B cell (primary cell): Measurements from ENCODE around the gene DGCR6L. TPM values are rescaled to one million over a fixed set of nuclear protein-coding genes. Genes with fewer than 3 reads are reported as not detected.
"Not testable (repeated sequence)": the region's sequence is repeated elsewhere in the genome, so short reads cannot be mapped to it uniquely, and the experiment has no call there.

Experiments used
- ATAC-seq: fragments of 200-7000 bp; cut with Tn5 transposase; one replicate; pipeline ENCODE4 v1.10.0; 2021; ENCODE audit warnings: low read depth, mild to moderate bottlenecking, moderate number of reproducible peaks, moderate library complexity
- CTCF ChIA-PET: fragments of 350-600 bp; sonication (Branson Sonifier 250); formaldehyde crosslinking; loops from one replicate; lab custom pipeline; 2021; ENCODE audit warnings: antibody characterized with exemption, inconsistent platforms; lab: Charles Lee
- POLR2A ChIA-PET: fragments of 350-600 bp; sonication (Branson Sonifier 250); formaldehyde crosslinking; loops from one replicate; lab custom pipeline; 2021; ENCODE audit warnings: antibody characterized with exemption; lab: Charles Lee
- DNase-seq: peaks from one replicate; pipeline ENCODE4 v3.0.0; 2013
- H2AFZ ChIP-seq: 2 replicates; pipeline ENCODE4 v1.6.1; 2012; ENCODE audit warnings: mild to moderate bottlenecking, low read depth, low read length; ENCODE audit not compliant: insufficient read depth, poor library complexity, severe bottlenecking
- H3K27ac ChIP-seq, 2 donors: 1 replicate in 1 of 2; 2 replicates in 1 of 2; pipeline ENCODE4 v1.5.1; 2012 to 2013; ENCODE audit warnings: low read length in 2 of 2, mild to moderate bottlenecking in 2 of 2, moderate library complexity in 1 of 2
- H3K27me3 ChIP-seq, 4 experiments: fragments of 200-600 bp in 1 of 4; sonication (generic) in 1 of 4; replicated peaks in 1 of 4; 1 replicate in 2 of 4; 2 replicates in 2 of 4; pipeline versions ENCODE4 v1.6.1 to v1.7.0; 2013 to 2016; ENCODE audit warnings: low read length in 3 of 4, mild to moderate bottlenecking in 2 of 4, mixed read lengths in 1 of 4, moderate library complexity in 1 of 4; ENCODE audit not compliant: insufficient read depth in 4 of 4, control insufficient read depth in 3 of 4; ENCODE audit errors: control extremely low read depth in 1 of 4
- H3K36me3 ChIP-seq, 2 experiments: replicated peaks in 1 of 2; 1 replicate in 1 of 2; 2 replicates in 1 of 2; pipeline versions ENCODE4 v1.6.1 to v1.7.1; 2013; ENCODE audit warnings: low read length in 1 of 2; ENCODE audit not compliant: insufficient read depth in 2 of 2, control insufficient read depth in 1 of 2; ENCODE audit errors: control extremely low read depth in 1 of 2, extremely low read depth in 1 of 2
- H3K4me1 ChIP-seq, 2 donors: fragments of 200-600 bp in 1 of 2; sonication (generic) in 1 of 2; 1 replicate in 1 of 2; 2 replicates in 1 of 2; pipeline versions ENCODE4 v1.5.1 to v1.6.1; 2013 to 2017; ENCODE audit warnings: low read length in 2 of 2; ENCODE audit not compliant: control insufficient read depth in 2 of 2, insufficient read depth in 2 of 2
- H3K4me2 ChIP-seq: replicated peaks from 2 replicates; pipeline ENCODE3; 2012; ENCODE audit warnings: mild to moderate bottlenecking, low read depth, low read length; ENCODE audit not compliant: poor library complexity, severe bottlenecking
- H3K4me3 ChIP-seq, 5 experiments: fragments of 200-600 bp in 1 of 5; sonication (generic) in 1 of 5; 1 replicate in 3 of 5; 2 replicates in 2 of 5; pipeline versions ENCODE4 v1.5.1 to v1.7.0; 2011 to 2016; ENCODE audit warnings: low read length in 4 of 5, mild to moderate bottlenecking in 4 of 5, low read depth in 2 of 5, control low read depth in 1 of 5, moderate library complexity in 1 of 5; ENCODE audit not compliant: insufficient read depth in 1 of 5; ENCODE audit errors: control extremely low read depth in 1 of 5, extremely low read depth in 1 of 5
- H3K79me2 ChIP-seq: fragments of 200-600 bp; sonication (generic); one replicate; pipeline ENCODE4 v1.6.0; 2016; ENCODE audit warnings: low read length; ENCODE audit not compliant: control insufficient read depth, insufficient read depth
- H3K9ac ChIP-seq: fragments of 200-600 bp; sonication (generic); 2 replicates; pipeline ENCODE4 v1.6.1; 2017; ENCODE audit warnings: mild to moderate bottlenecking, low read length, moderate library complexity
- H3K9me3 ChIP-seq, 3 donors: one replicate each; pipeline versions ENCODE4 v1.6.1 to v1.7.1; 2013; ENCODE audit warnings: low read length in 2 of 3; ENCODE audit not compliant: control insufficient read depth in 2 of 3, insufficient read depth in 1 of 3; ENCODE audit errors: control extremely low read depth in 1 of 3
- H4K20me1 ChIP-seq: 2 replicates; pipeline ENCODE4 v1.6.0; 2012; ENCODE audit warnings: mild to moderate bottlenecking, low read length; ENCODE audit not compliant: insufficient read depth, control insufficient read depth, poor library complexity, severe bottlenecking
- H3K27ac Mint-ChIP-seq: one replicate; pipeline ENCODE4 v1.8.0; 2021; ENCODE audit warnings: mixed read lengths
- H3K27me3 Mint-ChIP-seq: one replicate; pipeline ENCODE4 v1.8.0; 2021; ENCODE audit warnings: mixed read lengths
- H3K4me1 Mint-ChIP-seq: one replicate; pipeline ENCODE4 v1.8.0; 2021; ENCODE audit warnings: mixed read lengths
- H3K4me3 Mint-ChIP-seq: one replicate; pipeline ENCODE4 v1.8.0; 2021; ENCODE audit warnings: mixed read lengths
- H3K9me3 Mint-ChIP-seq: one replicate; pipeline ENCODE4 v1.8.0; 2022; ENCODE audit warnings: mixed read lengths; ENCODE audit not compliant: insufficient read depth
- WGBS: methylation state at CpG from one replicate; pipeline ENCODE4 v1.1.5; 2013; ENCODE audit warnings: missing lambda C conversion rate; ENCODE audit not compliant: insufficient coverage; 5-methylcytosine and 5-hydroxymethylcytosine counted together
- intact Hi-C: fragments of 100-400 bp; cut with micrococcal nuclease; formaldehyde crosslinking; loops from one replicate; pipeline ENCODE4 v1.10.0; 2022
- polyA plus RNA-seq: library from polyadenylated mRNA; depleted of rRNA; stranded (reverse); fragments of >200 nt; gene quantifications from 2 replicates; pipeline ENCODE4 v1.2.3, GENCODE V29; 2012
- total RNA-seq, 2 donors: library from RNA; stranded (reverse); fragments of 120-200 nt in 1 of 2; gene quantifications; 1 replicate in 1 of 2; 2 replicates in 1 of 2; pipeline versions ENCODE4 v1.2.3 to v1.2.4, GENCODE V29; 2013 to 2022

The DGCR6L gene
- total and polyA plus RNA-seq, 2 donors (not counting 1 experiment from before 2014, with no cell fraction given): 21.2 to 33.4 TPM

DNA sequence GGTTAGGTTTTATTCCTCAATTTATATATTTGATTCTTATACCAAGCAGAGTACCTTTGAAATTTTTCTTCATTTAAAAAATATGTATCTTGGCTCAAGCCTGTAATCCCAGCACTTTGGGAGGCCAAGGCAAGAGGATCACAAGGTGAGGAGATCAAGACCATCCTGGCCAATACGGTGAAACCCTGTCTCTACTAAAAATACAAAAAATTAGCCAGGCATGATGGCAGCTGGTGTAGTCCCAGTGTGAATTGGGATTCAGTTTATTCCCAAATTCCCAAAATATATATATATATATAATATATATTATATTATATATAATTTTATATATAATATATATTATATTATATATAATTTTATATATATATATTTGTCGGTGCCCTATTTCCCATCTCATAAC, 18.4 kb upstream of the DGCR6L start:
- no CpG with 5 or more reads among the region's 2 CpGs for WGBS
- H3K9me3 Mint-ChIP-seq, CTCF ChIA-PET: not testable (repeated sequence)

DNA sequence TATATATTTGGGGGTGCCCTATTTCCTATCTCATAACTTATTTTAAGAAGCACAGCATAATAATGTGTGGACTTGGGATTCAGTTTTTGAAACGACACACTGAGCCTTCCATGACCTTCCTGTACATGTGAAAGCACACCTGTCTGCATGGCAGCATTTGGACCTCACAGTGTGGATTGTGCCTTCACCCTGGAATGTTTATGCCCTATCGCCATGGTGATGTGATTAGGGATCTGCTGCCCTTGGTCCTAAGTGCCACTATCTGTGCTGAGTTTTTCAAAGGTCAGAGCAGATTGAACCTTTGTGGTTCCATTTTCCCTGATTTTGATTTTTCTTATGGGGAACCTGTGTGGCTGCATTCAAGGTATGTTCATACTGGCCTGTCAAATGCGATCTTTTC, 17.9 kb upstream of the DGCR6L start:
- H4K20me1 ChIP-seq, H3K4me2 ChIP-seq, H3K4me3 Mint-ChIP-seq, H3K27me3 Mint-ChIP-seq, ATAC-seq, CTCF ChIA-PET, H3K9me3 ChIP-seq, H3K27me3 ChIP-seq, POLR2A ChIA-PET, H3K9ac ChIP-seq, H2AFZ ChIP-seq, H3K4me3 ChIP-seq, DNase-seq, intact Hi-C loops, H3K79me2 ChIP-seq, H3K27ac Mint-ChIP-seq, H3K4me1 ChIP-seq, H3K4me1 Mint-ChIP-seq, H3K27ac ChIP-seq, H3K36me3 ChIP-seq, H3K9me3 Mint-ChIP-seq: not testable (repeated sequence)
- WGBS: 51% methylated on average over 2 of the region's 3 CpGs

More for the DNA sequence above, 18.4 kb upstream of the DGCR6L start:
- H3K4me3 Mint-ChIP-seq, ATAC-seq, H3K4me1 Mint-ChIP-seq, H3K9me3 ChIP-seq, H3K4me2 ChIP-seq, H4K20me1 ChIP-seq, H3K9ac ChIP-seq, intact Hi-C loops, H3K79me2 ChIP-seq, H3K27ac Mint-ChIP-seq, H3K27me3 Mint-ChIP-seq, H3K36me3 ChIP-seq, H3K27me3 ChIP-seq, H2AFZ ChIP-seq, H3K4me1 ChIP-seq, H3K27ac ChIP-seq, H3K4me3 ChIP-seq, POLR2A ChIA-PET: not testable (repeated sequence)
- DNase-seq: peak; percentile 1

DNA sequence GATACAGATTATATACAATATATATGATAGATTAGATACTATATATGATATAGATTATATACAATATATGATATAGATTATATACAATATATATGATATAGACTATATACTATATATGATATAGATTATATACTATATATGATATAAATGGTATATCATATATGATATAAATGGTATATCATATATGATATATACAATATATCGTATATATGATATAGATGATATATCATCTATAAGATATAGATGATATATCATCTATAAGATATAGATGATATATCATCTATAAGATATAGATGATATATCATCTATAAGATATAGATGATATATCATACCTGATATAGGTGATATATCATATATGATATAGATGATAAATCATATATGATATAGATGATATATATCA, 16.7 kb upstream of the DGCR6L start:
- H3K27me3 ChIP-seq, H3K4me1 Mint-ChIP-seq, intact Hi-C loops, H3K27me3 Mint-ChIP-seq, H3K79me2 ChIP-seq, H3K9me3 ChIP-seq, H3K27ac Mint-ChIP-seq, H3K4me1 ChIP-seq, H3K4me3 Mint-ChIP-seq, H2AFZ ChIP-seq, H3K9me3 Mint-ChIP-seq, H4K20me1 ChIP-seq, H3K36me3 ChIP-seq, H3K4me3 ChIP-seq, ATAC-seq, H3K4me2 ChIP-seq, DNase-seq, H3K27ac ChIP-seq, CTCF ChIA-PET, H3K9ac ChIP-seq, POLR2A ChIA-PET: not testable (repeated sequence)
- WGBS: no CpG with 5 or more reads among the region's 1 CpG

DNA sequence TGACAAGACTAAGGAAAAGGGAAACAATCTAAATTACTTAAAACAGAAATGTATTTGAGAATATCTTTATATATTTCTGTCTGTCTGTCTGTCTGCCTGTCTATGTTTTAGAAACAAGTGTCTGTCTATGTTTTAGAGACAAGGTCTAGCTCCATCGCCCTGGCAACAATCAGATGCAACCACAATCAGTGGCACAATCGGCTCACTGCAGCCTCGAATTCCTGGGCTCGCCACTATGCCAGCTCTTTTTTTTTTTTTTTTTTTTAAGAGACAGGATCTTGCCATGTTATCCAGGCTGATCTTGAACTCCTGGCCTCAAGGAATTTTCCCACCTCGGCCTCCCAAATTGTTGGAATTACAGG, 8.7 kb upstream of the DGCR6L start:
- POLR2A ChIA-PET, H3K4me1 Mint-ChIP-seq, H2AFZ ChIP-seq, H3K27me3 Mint-ChIP-seq, intact Hi-C loops, H3K36me3 ChIP-seq, H3K9me3 Mint-ChIP-seq, H3K9me3 ChIP-seq, H3K4me3 Mint-ChIP-seq, H3K4me1 ChIP-seq, H3K27me3 ChIP-seq, H3K4me2 ChIP-seq, H3K27ac ChIP-seq, DNase-seq, H3K9ac ChIP-seq, ATAC-seq, H3K79me2 ChIP-seq, H4K20me1 ChIP-seq, H3K4me3 ChIP-seq, H3K27ac Mint-ChIP-seq: not testable (repeated sequence)
- WGBS: no CpG with 5 or more reads among the region's 5 CpGs
- CTCF ChIA-PET: interaction anchor here (0.7 kb wide), 1 partner anchor 56 kb away, joined by 3 read pairs; no protein-coding TSS in a partner anchor
